Stimulated activated CD8-positive, alpha-beta memory T cell treated with anti-CD3 and anti-CD28 coated beads, Interleukin-15, amount 100 ng/mL, for 48 hours (primary cell): ENCODE measurements around the gene MAT1A.
"Not testable (repeated sequence)": the region's sequence is repeated elsewhere in the genome, so short reads cannot be mapped to it uniquely, and the experiment has no call there.

Source experiments
- DNase-seq, 2 donors: peaks; one replicate each; pipeline ENCODE4 v3.0.0-alpha.2; 2020; ENCODE audit warnings: low read depth in 2 of 2

The MAT1A gene

DNA sequence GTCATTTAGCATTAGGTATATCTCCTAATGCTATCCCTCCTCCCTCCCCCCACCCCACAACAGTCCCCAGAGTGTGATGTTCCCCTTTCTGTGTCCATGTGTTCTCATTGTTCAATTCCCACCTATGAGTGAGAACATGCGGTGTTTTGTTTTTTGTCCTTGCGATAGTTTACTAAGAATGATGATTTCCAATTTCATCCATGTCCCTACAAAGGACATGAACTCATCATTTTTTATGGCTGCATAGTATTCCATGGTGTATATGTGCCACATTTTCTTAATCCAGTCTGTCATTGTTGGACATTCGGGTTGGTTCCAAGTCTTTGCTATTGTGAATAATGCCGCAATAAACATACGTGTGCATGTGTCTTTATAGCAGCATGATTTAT lies 66.4 kb downstream of the MAT1A start:
- not testable (repeated sequence) for DNase-seq
